Activated T-cell treated with anti-CD3 and anti-CD28 coated beads, Interleukin-2, amount 50 U/mL, for 24 hours (primary cell): Measurements from ENCODE around the gene GRIFIN.

Experiments used
- DNase-seq: peaks from one replicate; pipeline ENCODE4 v3.0.0-alpha.2; 2020
- H3K27ac Mint-ChIP-seq: 2 replicates; pipeline ENCODE4 v1.8.0; 2020; ENCODE audit warnings: mild to moderate bottlenecking, mixed read lengths
- H3K27me3 Mint-ChIP-seq: 2 replicates; pipeline ENCODE4 v1.8.0; 2020; ENCODE audit warnings: mixed read lengths
- H3K36me3 Mint-ChIP-seq: 2 replicates; pipeline ENCODE4 v1.8.0; 2020; ENCODE audit warnings: low read depth, mixed read lengths
- H3K4me1 Mint-ChIP-seq: 2 replicates; pipeline ENCODE4 v1.8.0; 2020; ENCODE audit warnings: low read depth, mixed read lengths
- H3K4me3 Mint-ChIP-seq: 2 replicates; pipeline ENCODE4 v1.8.0; 2020; ENCODE audit warnings: mild to moderate bottlenecking, moderate library complexity, mixed read lengths
- H3K9me3 Mint-ChIP-seq: 2 replicates; pipeline ENCODE4 v1.8.0; 2020; ENCODE audit warnings: mixed read lengths

The GRIFIN gene

GRCh38 chr7:2496375-2496774 lies 20.2 kb upstream of the GRIFIN start:
- H3K27ac Mint-ChIP-seq, result no peak overlapping the region
- no peak overlapping the region for H3K4me3 Mint-ChIP-seq
- peaks cover 9% of the 10 kb centered on the region for H3K27me3 Mint-ChIP-seq
- peaks cover 2% of the 10 kb centered on the region for H3K4me1 Mint-ChIP-seq
- H3K36me3 Mint-ChIP-seq, result no peaks in the 10 kb centered on the region
- H3K9me3 Mint-ChIP-seq, result no peaks in the 10 kb centered on the region
- no peak for DNase-seq

GRCh38 chr7:2495418-2496299 lies 19.5 kb upstream of the GRIFIN start:
- H3K9me3 Mint-ChIP-seq, result no peaks in the 10 kb centered on the region
- peaks cover 9% of the 10 kb centered on the region for H3K27me3 Mint-ChIP-seq
- no peaks in the 10 kb centered on the region for H3K36me3 Mint-ChIP-seq
- DNase-seq, result no peak
- H3K4me1 Mint-ChIP-seq, result peaks cover 2% of the 10 kb centered on the region
- H3K27ac Mint-ChIP-seq, result no peak overlapping the region
- no peak overlapping the region for H3K4me3 Mint-ChIP-seq

- Mint-ChIP-seq H3K36me3 (no peaks in the 10 kb centered on the region), H3K4me1 (peaks cover 2% of the 10 kb centered on the region), H3K27me3 (peaks cover 9% of the 10 kb centered on the region), H3K9me3 (no peaks in the 10 kb centered on the region), H3K4me3 (no peak overlapping the region), H3K27ac (no peak overlapping the region)
- DNase-seq, result no peak
These were observed 18.3 kb upstream of the GRIFIN start for GRCh38 chr7:2494191-2495130.

GRCh38 chr7:2493205-2494164 lies 17.3 kb upstream of the GRIFIN start:
- Mint-ChIP-seq H3K27me3 (peaks cover 9% of the 10 kb centered on the region), H3K9me3 (no peaks in the 10 kb centered on the region), H3K36me3 (no peaks in the 10 kb centered on the region), H3K4me3 (no peak overlapping the region), H3K4me1 (peaks cover 2% of the 10 kb centered on the region), H3K27ac (no peak overlapping the region)
- no peak for DNase-seq

- H3K4me1 Mint-ChIP-seq, result no peaks in the 10 kb centered on the region
- H3K4me3 Mint-ChIP-seq, result no peak overlapping the region
- H3K36me3 Mint-ChIP-seq, result no peaks in the 10 kb centered on the region
- H3K27me3 Mint-ChIP-seq, result peaks cover 3% of the 10 kb centered on the region
- H3K9me3 Mint-ChIP-seq, result no peaks in the 10 kb centered on the region
- no peak for DNase-seq
- H3K27ac Mint-ChIP-seq, result no peak overlapping the region
These were observed 15.8 kb upstream of the GRIFIN start for GRCh38 chr7:2492038-2492437.

- H3K4me3 Mint-ChIP-seq, result no peak overlapping the region
- no peaks in the 10 kb centered on the region for H3K9me3 Mint-ChIP-seq
- H3K4me1 Mint-ChIP-seq, result no peaks in the 10 kb centered on the region
- no peak overlapping the region for H3K27ac Mint-ChIP-seq
- no peaks in the 10 kb centered on the region for H3K27me3 Mint-ChIP-seq
- no peak for DNase-seq
- no peaks in the 10 kb centered on the region for H3K36me3 Mint-ChIP-seq
These were observed 14.0 kb upstream of the GRIFIN start for GRCh38 chr7:2490181-2490651.

- no peaks in the 10 kb centered on the region for H3K4me1 Mint-ChIP-seq
- no peaks in the 10 kb centered on the region for H3K36me3 Mint-ChIP-seq
- no peaks in the 10 kb centered on the region for H3K9me3 Mint-ChIP-seq
- H3K27me3 Mint-ChIP-seq, result no peaks in the 10 kb centered on the region
- no peak for DNase-seq
- no peak overlapping the region for H3K4me3 Mint-ChIP-seq
- H3K27ac Mint-ChIP-seq, result no peak overlapping the region
These were observed 12.5 kb upstream of the GRIFIN start for GRCh38 chr7:2488681-2489080.

GRCh38 chr7:2488272-2488645 lies 12.1 kb upstream of the GRIFIN start:
- Mint-ChIP-seq H3K9me3 (no peaks in the 10 kb centered on the region), H3K4me1 (no peaks in the 10 kb centered on the region), H3K27me3 (no peaks in the 10 kb centered on the region), H3K4me3 (no peak overlapping the region), H3K36me3 (no peaks in the 10 kb centered on the region), H3K27ac (no peak overlapping the region)
- DNase-seq, result no peak

GRCh38 chr7:2487586-2488271 lies 11.5 kb upstream of the GRIFIN start:
- no peak overlapping the region for H3K27ac Mint-ChIP-seq
- DNase-seq, result no peak
- H3K4me1 Mint-ChIP-seq, result no peaks in the 10 kb centered on the region
- H3K36me3 Mint-ChIP-seq, result no peaks in the 10 kb centered on the region
- no peak overlapping the region for H3K4me3 Mint-ChIP-seq
- no peaks in the 10 kb centered on the region for H3K27me3 Mint-ChIP-seq
- peaks cover 4% of the 10 kb centered on the region for H3K9me3 Mint-ChIP-seq

- Mint-ChIP-seq H3K27me3 (no peaks in the 10 kb centered on the region), H3K4me3 (no peak overlapping the region), H3K9me3 (peaks cover 4% of the 10 kb centered on the region), H3K36me3 (no peaks in the 10 kb centered on the region), H3K4me1 (no peaks in the 10 kb centered on the region), H3K27ac (no peak overlapping the region)
- DNase-seq, result no peak
These were observed 8.7 kb upstream of the GRIFIN start for GRCh38 chr7:2484868-2485267.

GRCh38 chr7:2483494-2483893 lies 7.3 kb upstream of the GRIFIN start:
- no peaks in the 10 kb centered on the region for H3K4me1 Mint-ChIP-seq
- H3K27ac Mint-ChIP-seq, result no peak overlapping the region
- no peak for DNase-seq
- H3K9me3 Mint-ChIP-seq, result peaks cover 4% of the 10 kb centered on the region
- no peaks in the 10 kb centered on the region for H3K36me3 Mint-ChIP-seq
- no peaks in the 10 kb centered on the region for H3K27me3 Mint-ChIP-seq
- H3K4me3 Mint-ChIP-seq, result no peak overlapping the region

GRCh38 chr7:2482725-2483451 lies 6.7 kb upstream of the GRIFIN start:
- Mint-ChIP-seq H3K4me3 (no peak overlapping the region), H3K36me3 (no peaks in the 10 kb centered on the region), H3K4me1 (no peaks in the 10 kb centered on the region), H3K27me3 (no peaks in the 10 kb centered on the region), H3K27ac (no peak overlapping the region), H3K9me3 (peaks cover 4% of the 10 kb centered on the region)
- no peak for DNase-seq

- no peak for DNase-seq
- Mint-ChIP-seq H3K27me3 (no peaks in the 10 kb centered on the region), H3K4me1 (peaks cover 3% of the 10 kb centered on the region), H3K9me3 (peaks cover 4% of the 10 kb centered on the region), H3K4me3 (no peak overlapping the region), H3K27ac (no peak overlapping the region), H3K36me3 (no peaks in the 10 kb centered on the region)
These were observed 5.0 kb upstream of the GRIFIN start for GRCh38 chr7:2481195-2481594.
